ENCODE data around the gene ZBTB8A. TPM values are rescaled to one million over a fixed set of nuclear protein-coding genes. Genes with fewer than 3 reads are reported as not detected.

Gene ZBTB8A
- total RNA-seq, 2 experiments from 2014 or later = not detected

DNA sequence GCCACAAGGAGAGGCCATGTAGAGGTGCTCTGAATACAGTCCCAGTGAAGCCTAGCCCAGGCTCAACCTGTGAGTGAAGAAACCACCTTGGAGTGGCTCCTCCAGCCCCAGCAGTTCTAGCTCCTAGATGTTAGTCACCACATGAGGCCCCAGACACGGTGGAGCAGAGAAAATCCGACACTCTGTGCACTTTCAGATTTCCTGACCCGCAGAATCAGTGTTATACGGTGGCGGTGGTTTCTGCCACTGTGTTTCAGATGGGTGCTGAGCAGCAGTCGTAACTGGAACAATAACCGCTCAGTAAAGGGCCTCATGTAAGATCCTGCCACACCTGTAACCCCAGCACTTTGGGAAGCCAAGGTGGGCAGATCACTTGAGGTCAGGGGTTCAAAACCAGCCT, 36.1 kb upstream of the ZBTB8A start:
- Histone ChIP-seq H3K4me3 (ENCODE audit: low read length) (no peak overlapping the region), H3K4me1 (ENCODE audit: insufficient read depth, low read length) (peaks cover 8% of the 10 kb centered on the region), H3K36me3 (ENCODE audit: insufficient read depth, low read length) (no peaks in the 10 kb centered on the region), H3K27me3 (ENCODE audit: control insufficient read depth in 1 of 2, insufficient read depth in 2 of 2, low read length in 2 of 2) (peaks cover 15 to 21% of the 10 kb centered on the region in 2 experiments), H3K9me3 (ENCODE audit: control insufficient read depth in 1 of 2, insufficient read depth in 1 of 2, low read length in 2 of 2) (no peaks in the 10 kb centered on the region), H3K27ac (ENCODE audit: low read depth in 1 of 2, low read length in 2 of 2) (no peak overlapping the region)
- Mint-ChIP-seq H3K36me3 (ENCODE audit: low read depth) (no peaks in the 10 kb centered on the region), H3K4me1 (ENCODE audit: low read depth) (no peaks in the 10 kb centered on the region), H3K4me3 (no peak overlapping the region), H3K9me3 (no peaks in the 10 kb centered on the region), H3K27ac (no peak overlapping the region), H3K27me3 (peaks cover 56% of the 10 kb centered on the region)
- no peak for TF ChIP-seq CTCF (IDR thresholded peaks at IDR 0.05)
- no peak for ATAC-seq (ENCODE audit: poor library complexity)
- intact Hi-C loops (cut with DNase I, micrococcal nuclease) = no loop called here
- CTCF ChIA-PET = no interaction called here
- POLR2A ChIA-PET = no interaction called here
- no peak for DNase-seq

DNA sequence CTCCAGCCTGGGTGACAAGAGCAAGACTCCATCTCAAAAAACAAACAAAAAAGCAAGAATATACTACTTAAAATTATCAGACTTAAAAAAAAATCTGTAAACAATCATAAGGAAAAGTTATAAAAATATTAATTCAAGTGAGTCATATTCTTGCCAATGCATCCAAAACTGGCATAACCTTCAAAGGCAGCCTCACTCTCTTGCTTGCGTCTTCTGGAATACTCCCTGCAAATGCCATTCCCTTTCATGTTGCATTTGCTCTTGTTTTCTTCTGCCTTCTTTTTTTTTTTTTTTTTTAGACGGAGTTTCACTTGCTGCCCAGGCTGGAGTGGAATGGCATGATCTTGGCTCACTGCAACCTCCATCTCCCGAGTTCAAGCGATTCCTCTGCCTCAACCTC, 32.2 kb upstream of the ZBTB8A start:
- no peaks in the 10 kb centered on the region for H3K4me1 Mint-ChIP-seq (ENCODE audit: low read depth)
- no peak overlapping the region for H3K27ac ChIP-seq (ENCODE audit: low read depth in 1 of 2, low read length in 2 of 2)
- ATAC-seq (ENCODE audit: poor library complexity) (no peak), DNase-seq (no peak)
- no peaks in the 10 kb centered on the region for H3K36me3 ChIP-seq (ENCODE audit: insufficient read depth, low read length)
- H3K9me3 Mint-ChIP-seq = no peaks in the 10 kb centered on the region
- ChIA-PET CTCF (interaction anchor here (0.7 kb wide), 1 partner anchor 69 kb away, joined by 3 read pairs; no protein-coding TSS in a partner anchor), POLR2A (no interaction called here)
- H3K4me3 ChIP-seq (ENCODE audit: low read length) = no peak overlapping the region
- no peaks in the 10 kb centered on the region for H3K4me1 ChIP-seq (ENCODE audit: insufficient read depth, low read length)
- no peaks in the 10 kb centered on the region for H3K9me3 ChIP-seq (ENCODE audit: control insufficient read depth in 1 of 2, insufficient read depth in 1 of 2, low read length in 2 of 2)
- H3K27me3 ChIP-seq (ENCODE audit: control insufficient read depth in 1 of 2, insufficient read depth in 2 of 2, low read length in 2 of 2) = peaks cover 0 to 2% of the 10 kb centered on the region in 2 experiments
- no peak for TF ChIP-seq CTCF (IDR thresholded peaks at IDR 0.05)
- H3K27ac Mint-ChIP-seq = no peak overlapping the region
- H3K4me3 Mint-ChIP-seq = no peak overlapping the region
- intact Hi-C loops (cut with DNase I, micrococcal nuclease) = no loop called here
- H3K27me3 Mint-ChIP-seq = peaks cover 33% of the 10 kb centered on the region
- H3K36me3 Mint-ChIP-seq (ENCODE audit: low read depth) = no peaks in the 10 kb centered on the region

- Mint-ChIP-seq H3K27me3 (peaks cover 28% of the 10 kb centered on the region), H3K4me1 (ENCODE audit: low read depth) (no peaks in the 10 kb centered on the region), H3K4me3 (no peak overlapping the region), H3K36me3 (ENCODE audit: low read depth) (no peaks in the 10 kb centered on the region), H3K27ac (no peak overlapping the region), H3K9me3 (no peaks in the 10 kb centered on the region)
- Histone ChIP-seq H3K36me3 (ENCODE audit: insufficient read depth, low read length) (no peaks in the 10 kb centered on the region), H3K27ac (ENCODE audit: low read depth in 1 of 2, low read length in 2 of 2) (no peak overlapping the region), H3K27me3 (ENCODE audit: control insufficient read depth in 1 of 2, insufficient read depth in 2 of 2, low read length in 2 of 2) (no peaks in the 10 kb centered on the region), H3K4me1 (ENCODE audit: insufficient read depth, low read length) (no peaks in the 10 kb centered on the region), H3K4me3 (ENCODE audit: low read length) (no peak overlapping the region), H3K9me3 (ENCODE audit: control insufficient read depth in 1 of 2, insufficient read depth in 1 of 2, low read length in 2 of 2) (no peaks in the 10 kb centered on the region)
- DNase-seq (no peak), ATAC-seq (ENCODE audit: poor library complexity) (no peak)
- intact Hi-C loops (cut with DNase I, micrococcal nuclease) = no loop called here
- TF ChIP-seq CTCF (IDR thresholded peaks at IDR 0.05) = no peak
- ChIA-PET CTCF (no interaction called here), POLR2A (no interaction called here)
Observed at GRCh38 chr1:32508761-32509160, 30.5 kb upstream of the ZBTB8A start.

Data from CD4-positive, alpha-beta T cell (primary cell).